ENCODE data around the gene C8B.

C8B gene

DNA sequence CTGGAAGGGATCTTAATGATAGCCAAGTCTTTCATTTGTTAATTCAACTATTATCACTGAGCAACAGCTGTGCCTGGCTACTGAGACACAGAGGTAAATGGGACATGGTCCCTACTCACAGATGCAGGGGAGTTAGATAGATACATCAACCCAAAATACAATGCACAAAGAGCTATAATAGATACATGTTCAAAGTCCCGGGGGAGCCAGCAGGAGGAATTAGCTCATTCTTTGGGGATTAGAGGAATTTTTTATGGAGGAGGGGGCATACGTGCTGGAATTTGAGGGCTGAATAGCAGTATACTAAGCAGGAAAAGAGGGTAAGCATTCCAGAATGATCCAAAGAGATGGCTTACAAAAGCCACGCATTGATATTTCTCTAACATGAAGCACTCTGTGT is 34.6 kb downstream of the C8B start:
- H3K4me3 ChIP-seq (ENCODE audit: low read depth, low read length), result no peak overlapping the region
- no peak overlapping the region for H3K27ac ChIP-seq
- no peaks in the 10 kb centered on the region for H3K36me3 ChIP-seq (replicated peaks)
- TF ChIP-seq, protein P1, sequence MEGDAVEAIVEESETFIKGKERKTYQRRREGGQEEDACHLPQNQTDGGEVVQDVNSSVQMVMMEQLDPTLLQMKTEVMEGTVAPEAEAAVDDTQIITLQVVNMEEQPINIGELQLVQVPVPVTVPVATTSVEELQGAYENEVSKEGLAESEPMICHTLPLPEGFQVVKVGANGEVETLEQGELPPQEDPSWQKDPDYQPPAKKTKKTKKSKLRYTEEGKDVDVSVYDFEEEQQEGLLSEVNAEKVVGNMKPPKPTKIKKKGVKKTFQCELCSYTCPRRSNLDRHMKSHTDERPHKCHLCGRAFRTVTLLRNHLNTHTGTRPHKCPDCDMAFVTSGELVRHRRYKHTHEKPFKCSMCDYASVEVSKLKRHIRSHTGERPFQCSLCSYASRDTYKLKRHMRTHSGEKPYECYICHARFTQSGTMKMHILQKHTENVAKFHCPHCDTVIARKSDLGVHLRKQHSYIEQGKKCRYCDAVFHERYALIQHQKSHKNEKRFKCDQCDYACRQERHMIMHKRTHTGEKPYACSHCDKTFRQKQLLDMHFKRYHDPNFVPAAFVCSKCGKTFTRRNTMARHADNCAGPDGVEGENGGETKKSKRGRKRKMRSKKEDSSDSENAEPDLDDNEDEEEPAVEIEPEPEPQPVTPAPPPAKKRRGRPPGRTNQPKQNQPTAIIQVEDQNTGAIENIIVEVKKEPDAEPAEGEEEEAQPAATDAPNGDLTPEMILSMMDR (IDR thresholded peaks at IDR 0.05; ENCODE audit: low read depth, low read length, missing control alignments), result no peak
- no peak for DNase-seq
- no peaks in the 10 kb centered on the region for H3K27me3 ChIP-seq (replicated peaks)
- in situ Hi-C loops (cut with HindIII; ENCODE audit: low pct_ligation_motif_present, low sequenced_read_pairs), result no loop called here

DNA sequence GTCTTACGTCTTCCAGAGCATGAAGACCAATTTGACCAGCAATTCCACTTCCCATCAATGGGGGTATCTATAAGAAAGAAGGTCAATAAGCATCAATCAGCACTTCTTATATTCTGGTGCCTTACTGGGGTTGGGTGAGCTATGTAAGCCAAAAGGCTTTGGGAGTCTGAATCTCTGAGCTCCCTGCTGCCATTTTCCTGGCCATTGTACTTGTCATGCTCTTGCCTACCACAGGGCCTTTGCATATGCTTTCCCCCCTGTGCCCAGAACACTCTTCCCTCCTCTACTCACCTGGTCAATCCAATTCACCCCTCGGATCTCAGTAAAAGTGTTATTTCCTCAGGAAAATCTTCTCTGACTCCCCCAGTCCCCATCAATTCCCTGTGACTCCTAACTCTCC is 36.3 kb downstream of the C8B start:
- H3K27me3 ChIP-seq (replicated peaks), result no peaks in the 10 kb centered on the region
- no peak overlapping the region for H3K27ac ChIP-seq
- DNase-seq, result no peak
- TF ChIP-seq, protein P1 (IDR thresholded peaks at IDR 0.05; ENCODE audit: low read depth, low read length, missing control alignments), result no peak
- in situ Hi-C loops (cut with HindIII; ENCODE audit: low pct_ligation_motif_present, low sequenced_read_pairs), result no loop called here
- no peak overlapping the region for H3K4me3 ChIP-seq (ENCODE audit: low read depth, low read length)
- H3K36me3 ChIP-seq (replicated peaks), result no peaks in the 10 kb centered on the region

DNA sequence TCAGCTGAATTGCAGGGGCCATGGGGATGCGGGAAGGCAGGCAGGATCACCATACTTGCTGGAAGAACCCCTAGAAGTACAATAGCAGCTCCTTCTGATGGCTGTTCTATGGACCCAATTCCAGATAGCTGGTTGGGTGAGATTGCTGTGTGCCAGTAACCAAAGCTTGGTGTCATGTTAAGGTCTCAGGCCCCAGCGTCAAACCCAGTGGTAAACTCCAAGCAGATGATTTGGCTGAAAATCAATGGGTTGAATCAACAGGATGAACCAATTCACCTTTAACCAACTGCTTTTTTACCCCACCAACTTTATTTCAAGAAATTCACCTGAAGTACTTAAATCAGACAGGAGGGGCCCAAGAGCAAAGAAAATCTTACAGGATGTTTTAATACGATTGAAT is 37.8 kb downstream of the C8B start:
- TF ChIP-seq, protein P1 (IDR thresholded peaks at IDR 0.05; ENCODE audit: low read depth, low read length, missing control alignments), result no peak
- Histone ChIP-seq H3K36me3 (replicated peaks) (no peaks in the 10 kb centered on the region), H3K4me3 (ENCODE audit: low read depth, low read length) (no peak overlapping the region), H3K27me3 (replicated peaks) (no peaks in the 10 kb centered on the region), H3K27ac (no peak overlapping the region)
- no peak for DNase-seq
- in situ Hi-C loops (cut with HindIII; ENCODE audit: low pct_ligation_motif_present, low sequenced_read_pairs), result no loop called here

DNA sequence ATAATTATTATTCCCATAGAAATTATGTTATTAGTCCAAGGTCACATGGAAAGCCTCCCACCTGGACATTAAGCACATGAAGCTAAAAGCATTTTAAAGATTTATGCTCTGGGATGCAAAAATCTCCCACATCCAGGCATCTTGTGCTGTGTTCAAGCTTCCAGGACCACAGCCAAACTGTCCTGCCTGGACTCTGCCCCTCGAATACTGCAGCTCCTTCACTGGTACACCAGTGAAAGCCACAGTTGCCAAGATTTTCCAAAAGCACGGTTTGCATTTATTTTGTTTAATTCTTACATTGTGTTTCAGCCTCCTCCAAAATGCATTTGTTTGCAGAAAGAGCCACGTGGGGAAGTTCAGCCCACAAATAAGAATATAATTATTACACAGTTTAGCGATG is 38.6 kb downstream of the C8B start:
- TF ChIP-seq, protein P1 (IDR thresholded peaks at IDR 0.05; ENCODE audit: low read depth, low read length, missing control alignments), result no peak
- in situ Hi-C loops (cut with HindIII; ENCODE audit: low pct_ligation_motif_present, low sequenced_read_pairs), result no loop called here
- Histone ChIP-seq H3K27me3 (replicated peaks) (no peaks in the 10 kb centered on the region), H3K4me3 (ENCODE audit: low read depth, low read length) (no peak overlapping the region), H3K36me3 (replicated peaks) (no peaks in the 10 kb centered on the region), H3K27ac (no peak overlapping the region)
- DNase-seq, result no peak

DNA sequence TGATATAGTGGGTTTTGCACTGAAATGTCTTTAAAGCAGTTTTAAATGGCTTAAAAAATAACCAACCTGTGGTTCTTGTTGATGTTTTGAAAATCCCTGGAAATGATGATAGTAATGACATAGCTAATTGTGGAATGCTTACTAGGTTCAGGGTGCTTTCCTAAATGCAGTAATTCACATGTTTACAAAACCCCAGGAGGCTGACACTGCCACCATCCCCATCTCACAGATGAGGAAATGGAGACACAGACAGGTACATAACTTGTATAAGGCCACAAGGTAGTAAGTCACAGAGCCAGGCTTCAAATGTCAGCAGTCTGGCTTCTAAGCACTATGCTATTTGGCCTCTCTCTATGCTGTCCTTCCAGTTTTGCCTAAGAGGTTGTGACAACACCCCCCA is 40.6 kb downstream of the C8B start:
- no peak overlapping the region for H3K27ac ChIP-seq
- H3K36me3 ChIP-seq (replicated peaks), result no peaks in the 10 kb centered on the region
- TF ChIP-seq, protein P1 (IDR thresholded peaks at IDR 0.05; ENCODE audit: low read depth, low read length, missing control alignments), result no peak
- no peak for DNase-seq
- in situ Hi-C loops (cut with HindIII; ENCODE audit: low pct_ligation_motif_present, low sequenced_read_pairs), result no loop called here
- H3K27me3 ChIP-seq (replicated peaks), result no peaks in the 10 kb centered on the region
- H3K4me3 ChIP-seq (ENCODE audit: low read depth, low read length), result no peak overlapping the region

DNA sequence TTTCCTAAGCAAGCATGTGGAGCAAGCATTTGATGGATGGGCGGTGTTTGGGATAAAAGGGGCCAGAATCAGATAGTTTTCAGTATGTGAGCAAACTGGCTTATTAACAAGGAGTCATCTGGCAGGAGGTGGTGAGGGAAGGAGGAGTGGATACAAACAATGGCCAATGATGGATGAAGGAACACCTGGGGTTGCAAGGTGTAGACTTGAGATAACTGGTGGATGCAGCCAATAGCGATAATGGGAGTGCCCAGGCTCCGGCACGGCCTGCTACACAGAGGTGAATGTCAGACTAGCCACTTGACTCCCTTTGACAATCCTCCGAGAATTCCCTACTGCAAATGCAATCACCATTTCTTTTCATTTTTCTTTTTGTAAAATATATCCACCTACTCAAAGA is 41.7 kb downstream of the C8B start:
- H3K36me3 ChIP-seq (replicated peaks), result no peaks in the 10 kb centered on the region
- no peak for DNase-seq
- no peak overlapping the region for H3K4me3 ChIP-seq (ENCODE audit: low read depth, low read length)
- TF ChIP-seq, protein P1 (IDR thresholded peaks at IDR 0.05; ENCODE audit: low read depth, low read length, missing control alignments), result no peak
- no peak overlapping the region for H3K27ac ChIP-seq
- no peaks in the 10 kb centered on the region for H3K27me3 ChIP-seq (replicated peaks)
- in situ Hi-C loops (cut with HindIII; ENCODE audit: low pct_ligation_motif_present, low sequenced_read_pairs), result no loop called here

Measured in brain microvascular endothelial cell (primary cell).